Measurements from ENCODE around the gene ABCB10.
"Not testable (repeated sequence)": the region's sequence is repeated elsewhere in the genome, so short reads cannot be mapped to it uniquely, and the experiment has no call there.

The ABCB10 gene

DNA sequence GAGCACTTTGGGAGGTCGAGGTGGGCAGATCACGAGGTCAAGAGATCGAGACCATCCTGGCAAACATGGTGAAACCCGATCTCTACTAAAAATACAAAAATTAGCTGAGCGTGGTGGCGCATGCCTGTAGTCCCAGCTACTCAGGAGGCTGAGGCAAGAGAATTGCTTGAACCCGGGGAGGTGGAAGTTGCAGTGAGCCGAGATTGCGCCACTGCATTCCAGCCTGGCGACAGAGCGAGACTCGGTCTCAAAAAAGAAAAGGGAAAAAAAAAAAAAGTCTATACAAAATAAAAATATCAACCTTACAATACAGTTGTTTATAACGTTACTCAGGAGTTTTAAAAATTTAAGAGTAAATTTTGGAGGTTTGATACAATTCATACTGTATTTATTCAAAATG is 82.6 kb downstream of the ABCB10 start:
- DNase-seq (ENCODE audit: low read depth in 3 of 3): not testable (repeated sequence)

DNA sequence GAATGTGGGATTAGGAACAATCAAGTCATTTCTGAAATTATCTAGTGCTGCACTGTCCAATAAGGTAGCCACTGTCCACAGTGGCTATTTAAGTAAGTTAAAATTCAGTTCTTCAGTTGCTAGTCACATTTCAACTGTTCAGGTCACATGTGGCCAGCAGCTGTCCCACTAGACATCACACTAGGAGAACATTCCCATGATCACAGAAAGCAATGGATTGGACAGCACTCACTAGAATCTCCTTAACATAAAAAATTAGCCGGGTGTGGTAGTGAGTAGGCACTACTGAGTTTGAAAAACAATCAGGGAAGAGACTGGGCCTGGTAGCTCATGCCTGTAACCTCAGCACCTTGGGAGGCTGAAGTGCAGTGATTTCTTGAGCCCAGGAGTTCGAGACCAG is 84.0 kb downstream of the ABCB10 start:
- no peak for DNase-seq (ENCODE audit: low read depth in 3 of 3)

DNA sequence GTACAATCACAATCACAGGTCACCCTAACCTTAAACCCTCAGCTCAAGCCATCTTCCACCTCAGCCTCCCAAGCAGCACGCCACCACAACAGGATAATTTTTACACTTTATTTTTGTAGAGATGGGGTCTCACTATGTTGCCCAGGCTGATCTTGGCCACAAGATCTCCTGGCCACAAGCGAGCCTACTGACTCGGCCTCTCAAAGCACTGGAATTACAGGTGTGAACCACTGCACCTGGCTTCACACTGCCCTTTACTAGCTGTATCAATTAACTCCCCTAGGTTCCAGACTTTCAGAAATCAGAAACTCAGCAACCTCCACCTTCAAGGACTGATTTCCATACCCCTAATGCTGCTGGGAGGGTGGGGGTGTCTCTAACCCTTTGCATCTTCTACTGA is 87.3 kb downstream of the ABCB10 start:
- DNase-seq (ENCODE audit: low read depth in 3 of 3): no peak

GRCh38 chr1:229470406-229471043 is 88.0 kb downstream of the ABCB10 start:
- no peak for DNase-seq (ENCODE audit: low read depth in 3 of 3)

DNA sequence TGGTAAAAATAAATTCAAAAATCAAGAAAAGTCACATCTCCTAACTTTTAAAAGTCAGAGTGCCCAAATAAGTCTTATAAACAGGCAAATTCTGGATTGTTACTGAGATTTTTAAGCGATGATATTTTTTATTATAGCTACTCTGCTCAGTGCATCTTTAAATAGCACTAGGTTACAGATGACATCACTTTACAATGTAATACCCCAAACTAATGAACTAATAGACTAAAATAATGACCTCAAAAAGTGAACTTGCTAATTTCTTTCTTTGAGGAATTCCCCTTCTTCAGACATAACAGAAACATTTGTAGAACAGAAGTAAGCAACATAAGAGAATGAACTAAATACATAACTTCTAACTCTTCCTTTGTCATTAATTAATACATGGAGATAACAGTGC is 91.6 kb downstream of the ABCB10 start:
- DNase-seq (ENCODE audit: low read depth in 3 of 3): no peak
